Activated CD8-positive, alpha-beta memory T cell treated with anti-CD3 and anti-CD28 coated beads, Interleukin-2, amount 50 U/mL, for 1 hour (primary cell): Measurements from ENCODE around the gene RAB3IP.

Experiments
- DNase-seq: peaks from one replicate; pipeline ENCODE4 v3.0.0-alpha.2; 2020; ENCODE audit errors: extremely low read depth

The RAB3IP gene

GRCh38 chr12:69738351-69739286 lies at the start of gene RAB3IP:
TSS of gene RAB3IP (plus strand) at chr12:69738860. CDS start at chr12:69755409, 16,549 bp downstream.
- peak; percentile 62 for DNase-seq

GRCh38 chr12:69689638-69690037 lies 49.0 kb upstream of the RAB3IP start:
- DNase-seq = no peak

- no peak for DNase-seq
Observed at GRCh38 chr12:69694123-69694522, 44.5 kb upstream of the RAB3IP start.

GRCh38 chr12:69698054-69698453 lies 40.6 kb upstream of the RAB3IP start:
- DNase-seq = no peak

- no peak for DNase-seq
Observed at GRCh38 chr12:69698769-69699540, 39.7 kb upstream of the RAB3IP start, which contains the start of gene BEST3. TSS of gene BEST3 (minus strand) at chr12:69699303. CDS start at chr12:69697798, 1,505 bp downstream.

- no peak for DNase-seq
Observed at GRCh38 chr12:69701826-69702225, 36.8 kb upstream of the RAB3IP start.

GRCh38 chr12:69703146-69703642 lies 35.5 kb upstream of the RAB3IP start:
- DNase-seq = no peak

GRCh38 chr12:69704357-69704756 lies 34.3 kb upstream of the RAB3IP start:
- DNase-seq = no peak

- no peak for DNase-seq
Observed at GRCh38 chr12:69708649-69709048, 30.0 kb upstream of the RAB3IP start.

- DNase-seq = no peak
Observed at GRCh38 chr12:69712826-69713225, 25.8 kb upstream of the RAB3IP start.

GRCh38 chr12:69714542-69714941 lies 24.1 kb upstream of the RAB3IP start:
- no peak for DNase-seq

- DNase-seq = no peak
Observed at GRCh38 chr12:69719336-69720316, 19.0 kb upstream of the RAB3IP start.

GRCh38 chr12:69720750-69721149 lies 17.9 kb upstream of the RAB3IP start:
- no peak for DNase-seq

GRCh38 chr12:69726922-69727321 lies 11.7 kb upstream of the RAB3IP start:
- DNase-seq = no peak

- DNase-seq = no peak
Observed at GRCh38 chr12:69732088-69732487, 6.6 kb upstream of the RAB3IP start.

GRCh38 chr12:69733638-69734037 lies 5.0 kb upstream of the RAB3IP start:
- no peak for DNase-seq

- peak; percentile 32 for DNase-seq
Observed at GRCh38 chr12:69739287-69740191, 879 bp downstream of the RAB3IP start.

GRCh38 chr12:69744109-69744508 lies 5.4 kb downstream of the RAB3IP start:
- DNase-seq = no peak

- DNase-seq = no peak
Observed at GRCh38 chr12:69751476-69751875, 12.8 kb downstream of the RAB3IP start.

- DNase-seq = no peak
Observed at GRCh38 chr12:69755302-69755701, 16.6 kb downstream of the RAB3IP start.
